ENCODE measurements around the gene ZNF141. TPM values are rescaled to one million over a fixed set of nuclear protein-coding genes. Genes with fewer than 3 reads are reported as not detected.
"Not testable (repeated sequence)": the region's sequence is repeated elsewhere in the genome, so short reads cannot be mapped to it uniquely, and the experiment has no call there.

Gene ZNF141
- total and polyA plus RNA-seq, 2 donors from 2014 or later: 5.9 to 26.6 TPM

GRCh38 chr4:385934-386707, 48.5 kb downstream of the ZNF141 start:
- Histone ChIP-seq H3K4me1 (ENCODE audit: control insufficient read depth in 2 of 3, insufficient read depth in 2 of 3, low read depth in 1 of 3, low read length in 3 of 3) (no peaks in the 10 kb centered on the region), H3K27ac (ENCODE audit: low read depth in 2 of 2, low read length in 2 of 2) (no peak overlapping the region), H3K9ac (ENCODE audit: low read length in 3 of 3) (no peak overlapping the region), H3K4me3 (ENCODE audit: low read length in 3 of 3) (peak overlapping the region in 1 of 3 donors; percentile 17), H3K27me3 (ENCODE audit: control insufficient read depth, insufficient read depth, low read length) (no peaks in the 10 kb centered on the region), H3K9me3 (ENCODE audit: control insufficient read depth in 2 of 3, insufficient read depth in 1 of 3, low read length in 3 of 3) (peaks cover 0 to 57% (median 27%) of the 10 kb centered on the region in 3 donors), H3K36me3 (ENCODE audit: control insufficient read depth in 2 of 3, insufficient read depth in 3 of 3, low read length in 3 of 3) (no peaks in the 10 kb centered on the region)
- intact Hi-C loops (cut with DNase I): no loop called here
- DNase-seq (peak in 1 of 5 donors; percentile 7), FAIRE-seq (no peak)
- no peak for TF ChIP-seq CTCF (IDR thresholded peaks at IDR 0.05; ENCODE audit: borderline replicate concordance, extremely low read depth, insufficient read depth)

- intact Hi-C loops (cut with DNase I): no loop called here
- H3K4me1 ChIP-seq (ENCODE audit: control insufficient read depth in 2 of 3, insufficient read depth in 2 of 3, low read depth in 1 of 3, low read length in 3 of 3): no peaks in the 10 kb centered on the region
- no peaks in the 10 kb centered on the region for H3K36me3 ChIP-seq (ENCODE audit: control insufficient read depth in 2 of 3, insufficient read depth in 3 of 3, low read length in 3 of 3)
- no peak for TF ChIP-seq CTCF (IDR thresholded peaks at IDR 0.05; ENCODE audit: borderline replicate concordance, extremely low read depth, insufficient read depth)
- peaks cover 0 to 54% (median 27%) of the 10 kb centered on the region in 3 donors for H3K9me3 ChIP-seq (ENCODE audit: control insufficient read depth in 2 of 3, insufficient read depth in 1 of 3, low read length in 3 of 3)
- no peaks in the 10 kb centered on the region for H3K27me3 ChIP-seq (ENCODE audit: control insufficient read depth, insufficient read depth, low read length)
- no peak overlapping the region for H3K27ac ChIP-seq (ENCODE audit: low read depth in 2 of 2, low read length in 2 of 2)
- no peak for FAIRE-seq
- DNase-seq: no peak
- H3K9ac ChIP-seq (ENCODE audit: low read length in 3 of 3): no peak overlapping the region
- H3K4me3 ChIP-seq (ENCODE audit: low read length in 3 of 3): no peak overlapping the region
These were observed 49.1 kb downstream of the ZNF141 start for GRCh38 chr4:386708-387105.

- Histone ChIP-seq H3K4me1 (ENCODE audit: control insufficient read depth in 2 of 3, insufficient read depth in 2 of 3, low read depth in 1 of 3, low read length in 3 of 3) (no peaks in the 10 kb centered on the region), H3K4me3 (ENCODE audit: low read length in 3 of 3) (no peak overlapping the region), H3K27ac (ENCODE audit: low read depth in 2 of 2, low read length in 2 of 2) (no peak overlapping the region), H3K9ac (ENCODE audit: low read length in 3 of 3) (no peak overlapping the region), H3K27me3 (ENCODE audit: control insufficient read depth, insufficient read depth, low read length) (no peaks in the 10 kb centered on the region), H3K9me3 (ENCODE audit: control insufficient read depth in 2 of 3, insufficient read depth in 1 of 3, low read length in 3 of 3) (peaks cover 0 to 26% (median 3%) of the 10 kb centered on the region in 3 donors), H3K36me3 (ENCODE audit: control insufficient read depth in 2 of 3, insufficient read depth in 3 of 3, low read length in 3 of 3) (no peaks in the 10 kb centered on the region)
- intact Hi-C loops (cut with DNase I): no loop called here
- no peak for DNase-seq
- FAIRE-seq: no peak
- no peak for TF ChIP-seq CTCF (IDR thresholded peaks at IDR 0.05; ENCODE audit: borderline replicate concordance, extremely low read depth, insufficient read depth)
These were observed 66.4 kb downstream of the ZNF141 start for GRCh38 chr4:404006-404405.

GRCh38 chr4:408321-408720, 70.7 kb downstream of the ZNF141 start:
- H3K9me3 ChIP-seq (ENCODE audit: control insufficient read depth in 2 of 3, insufficient read depth in 1 of 3, low read length in 3 of 3): peaks cover 0 to 44% (median 4%) of the 10 kb centered on the region in 3 donors
- H3K27ac ChIP-seq (ENCODE audit: low read depth in 2 of 2, low read length in 2 of 2); H3K27me3 ChIP-seq (ENCODE audit: control insufficient read depth, insufficient read depth, low read length); H3K4me3 ChIP-seq (ENCODE audit: low read length in 3 of 3); H3K9ac ChIP-seq (ENCODE audit: low read length in 3 of 3); DNase-seq; FAIRE-seq; intact Hi-C loops (cut with DNase I); H3K4me1 ChIP-seq (ENCODE audit: control insufficient read depth in 2 of 3, insufficient read depth in 2 of 3, low read depth in 1 of 3, low read length in 3 of 3); H3K36me3 ChIP-seq (ENCODE audit: control insufficient read depth in 2 of 3, insufficient read depth in 3 of 3, low read length in 3 of 3): not testable (repeated sequence)

Data from kidney (tissue), 14 donors.